Uterus (tissue), 2 donors: ENCODE measurements around the gene RSAD1.

ENCODE experiments used
- CTCF ChIP-seq, 4 experiments: fragments of 200-600 bp in 2 of 4; fragments of 450-650 bp in 2 of 4; sonication (generic) in 2 of 4; IDR thresholded peaks; one replicate each; pipeline ENCODE4 v1.5.1; 2016 to 2019; ENCODE audit warnings: antibody characterized with exemption in 4 of 4, mild to moderate bottlenecking in 2 of 4, moderate library complexity in 1 of 4
- POLR2A ChIP-seq, 2 donors: fragments of 450-650 bp; IDR thresholded peaks; one replicate each; pipeline ENCODE4 v1.6.1; 2016; ENCODE audit warnings: antibody characterized with exemption in 2 of 2, mild to moderate bottlenecking in 1 of 2, moderate library complexity in 1 of 2

GRCh38 chr17:50475362-50475761 lies 3.3 kb upstream of the RSAD1 start:
- TF ChIP-seq CTCF (IDR thresholded peaks at IDR 0.05) (no peak), POLR2A (IDR thresholded peaks at IDR 0.05) (no peak)
